Osteoblast (primary cell): ENCODE measurements around the gene GPR17. TPM values are rescaled to one million over a fixed set of nuclear protein-coding genes. Genes with fewer than 3 reads are reported as not detected.
A peak's percentile ranks its signal among the peaks of the same experiment; 100 is the strongest.

ENCODE experiments used
- DNase-seq: peaks from one replicate; pipeline ENCODE4 v3.0.0; 2011; ENCODE audit warnings: low spot score, mixed read lengths; ENCODE audit not compliant: insufficient read length; ENCODE audit errors: missing footprints
- H2AFZ ChIP-seq: 2 replicates; pipeline ENCODE4 v1.6.0; 2011; ENCODE audit warnings: mild to moderate bottlenecking, low read length
- H3K27ac ChIP-seq: 2 replicates; pipeline ENCODE4 v1.5.1; 2011; ENCODE audit warnings: mild to moderate bottlenecking, low read depth, low read length, moderate library complexity
- H3K27me3 ChIP-seq: 2 replicates; pipeline ENCODE4 v1.6.0; 2012; ENCODE audit warnings: mild to moderate bottlenecking, control low read depth, inconsistent platforms, low read length, moderate library complexity; ENCODE audit not compliant: insufficient read depth
- H3K36me3 ChIP-seq: 2 replicates; pipeline ENCODE4 v1.5.1; 2011; ENCODE audit warnings: mild to moderate bottlenecking, low read length, control low read depth, moderate library complexity; ENCODE audit not compliant: insufficient read depth
- H3K4me1 ChIP-seq: 2 replicates; pipeline ENCODE4 v1.5.1; 2011; ENCODE audit warnings: mild to moderate bottlenecking, low read length, control low read depth, moderate library complexity; ENCODE audit not compliant: insufficient read depth
- H3K4me2 ChIP-seq: 2 replicates; pipeline ENCODE4 v1.6.0; 2011; ENCODE audit warnings: mild to moderate bottlenecking, low read length; ENCODE audit not compliant: insufficient read depth
- H3K4me3 ChIP-seq: fragments of 200-600 bp; sonication (generic); 3 replicates; pipeline ENCODE4 v1.5.1; 2012; ENCODE audit warnings: mild to moderate bottlenecking, low read length, inconsistent platforms; ENCODE audit not compliant: insufficient read depth
- H3K79me2 ChIP-seq: 2 replicates; pipeline ENCODE4 v1.6.0; 2012; ENCODE audit warnings: mild to moderate bottlenecking, low read length, control low read depth, inconsistent platforms; ENCODE audit not compliant: insufficient read depth
- H3K9me3 ChIP-seq: 2 replicates; pipeline ENCODE4 v1.5.1; 2011; ENCODE audit warnings: low read depth, low read length, control low read depth
- H4K20me1 ChIP-seq: 2 replicates; pipeline ENCODE4 v1.6.0; 2012; ENCODE audit warnings: mild to moderate bottlenecking, low read length, control low read depth; ENCODE audit not compliant: insufficient read depth
- total RNA-seq: library from RNA; depleted of rRNA; stranded (reverse); fragments of >200 nt; gene quantifications from 2 replicates; pipeline ENCODE4 v1.2.3, GENCODE V29; 2012
- TF ChIP-seq, protein P1 (sequence below): IDR thresholded peaks from 2 replicates; pipeline ENCODE4 v1.5.1; 2011; ENCODE audit warnings: mild to moderate bottlenecking, low read depth, low read length, moderate library complexity; ENCODE audit errors: extremely low read depth

Gene GPR17
- total RNA-seq, 1 donor, result not detected

DNA sequence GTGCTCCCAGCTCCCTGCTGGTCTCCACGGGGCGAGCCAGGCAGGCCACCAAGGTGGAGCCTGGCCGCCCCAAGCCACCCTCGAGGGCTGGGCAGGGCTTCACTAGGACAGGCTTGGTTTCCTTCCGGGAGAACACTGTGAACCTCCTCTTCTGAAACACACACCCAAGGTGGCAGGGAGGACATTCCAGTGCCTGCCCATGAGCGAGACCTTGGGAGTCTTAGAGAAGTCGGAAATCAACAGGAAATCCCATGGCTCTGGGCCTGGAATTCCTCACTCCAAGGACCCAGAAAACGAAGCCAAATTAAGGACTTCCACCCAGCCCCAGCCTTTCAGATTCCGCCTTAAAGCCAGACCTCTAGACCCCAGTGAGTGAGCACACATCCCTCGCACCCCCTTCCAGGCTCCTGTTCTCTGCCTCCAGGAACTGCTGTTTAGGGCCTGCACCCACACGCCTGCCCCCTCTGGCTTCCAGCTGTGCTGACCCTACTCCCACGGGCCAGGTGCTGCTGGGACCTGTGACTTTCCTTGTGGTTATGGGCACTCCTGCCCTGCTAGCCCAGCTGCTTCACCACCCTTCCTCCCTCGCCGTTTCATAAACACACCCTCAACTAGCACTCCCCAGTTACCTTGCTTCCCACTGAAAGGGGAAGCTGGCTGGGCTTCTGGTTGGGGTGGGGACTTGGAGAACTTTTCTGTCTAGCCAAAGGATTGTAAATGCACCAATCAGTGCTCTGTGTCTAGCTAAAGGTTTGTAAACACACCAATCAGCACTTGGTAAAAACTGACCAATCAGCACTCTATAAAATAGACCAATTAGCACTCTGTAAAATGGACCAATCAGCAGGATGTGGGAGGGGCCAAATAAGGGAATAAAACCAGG, 13.7 kb downstream of the GPR17 start:
- H3K27me3 ChIP-seq, result peaks cover 17% of the 10 kb centered on the region
- no peak overlapping the region for H3K4me3 ChIP-seq
- H2AFZ ChIP-seq, result no peak overlapping the region
- H3K4me2 ChIP-seq, result no peak overlapping the region
- H3K4me1 ChIP-seq, result no peaks in the 10 kb centered on the region
- peak; percentile 53 for DNase-seq
- H3K36me3 ChIP-seq, result no peaks in the 10 kb centered on the region
- no peak overlapping the region for H3K27ac ChIP-seq
- no peaks in the 10 kb centered on the region for H4K20me1 ChIP-seq
- TF ChIP-seq, protein P1, sequence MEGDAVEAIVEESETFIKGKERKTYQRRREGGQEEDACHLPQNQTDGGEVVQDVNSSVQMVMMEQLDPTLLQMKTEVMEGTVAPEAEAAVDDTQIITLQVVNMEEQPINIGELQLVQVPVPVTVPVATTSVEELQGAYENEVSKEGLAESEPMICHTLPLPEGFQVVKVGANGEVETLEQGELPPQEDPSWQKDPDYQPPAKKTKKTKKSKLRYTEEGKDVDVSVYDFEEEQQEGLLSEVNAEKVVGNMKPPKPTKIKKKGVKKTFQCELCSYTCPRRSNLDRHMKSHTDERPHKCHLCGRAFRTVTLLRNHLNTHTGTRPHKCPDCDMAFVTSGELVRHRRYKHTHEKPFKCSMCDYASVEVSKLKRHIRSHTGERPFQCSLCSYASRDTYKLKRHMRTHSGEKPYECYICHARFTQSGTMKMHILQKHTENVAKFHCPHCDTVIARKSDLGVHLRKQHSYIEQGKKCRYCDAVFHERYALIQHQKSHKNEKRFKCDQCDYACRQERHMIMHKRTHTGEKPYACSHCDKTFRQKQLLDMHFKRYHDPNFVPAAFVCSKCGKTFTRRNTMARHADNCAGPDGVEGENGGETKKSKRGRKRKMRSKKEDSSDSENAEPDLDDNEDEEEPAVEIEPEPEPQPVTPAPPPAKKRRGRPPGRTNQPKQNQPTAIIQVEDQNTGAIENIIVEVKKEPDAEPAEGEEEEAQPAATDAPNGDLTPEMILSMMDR, result no peak
- no peaks in the 10 kb centered on the region for H3K79me2 ChIP-seq
- H3K9me3 ChIP-seq, result no peaks in the 10 kb centered on the region

DNA sequence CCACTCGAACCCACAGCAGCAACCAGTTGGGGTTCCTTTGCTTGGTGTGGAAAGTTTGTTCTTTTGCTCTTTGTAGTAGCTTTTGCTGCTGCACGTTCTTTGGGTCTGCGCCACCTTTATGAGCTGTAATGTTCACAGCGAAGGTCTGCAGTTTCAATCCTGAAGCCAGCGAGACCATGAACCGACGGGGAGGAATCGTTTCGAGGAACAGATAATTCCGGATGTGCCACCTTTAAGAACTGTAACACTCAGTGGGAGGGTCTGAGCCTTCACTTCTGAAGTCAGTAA, 14.3 kb downstream of the GPR17 start:
- H3K4me1 ChIP-seq, result no peaks in the 10 kb centered on the region
- no peak overlapping the region for H3K4me2 ChIP-seq
- H3K79me2 ChIP-seq, result no peaks in the 10 kb centered on the region
- H4K20me1 ChIP-seq, result no peaks in the 10 kb centered on the region
- H3K27me3 ChIP-seq, result peaks cover 23% of the 10 kb centered on the region
- no peaks in the 10 kb centered on the region for H3K9me3 ChIP-seq
- TF ChIP-seq, protein P1, result no peak
- H3K4me3 ChIP-seq, result no peak overlapping the region
- no peaks in the 10 kb centered on the region for H3K36me3 ChIP-seq
- H2AFZ ChIP-seq, result no peak overlapping the region
- no peak overlapping the region for H3K27ac ChIP-seq
- peak; percentile 38 for DNase-seq

DNA sequence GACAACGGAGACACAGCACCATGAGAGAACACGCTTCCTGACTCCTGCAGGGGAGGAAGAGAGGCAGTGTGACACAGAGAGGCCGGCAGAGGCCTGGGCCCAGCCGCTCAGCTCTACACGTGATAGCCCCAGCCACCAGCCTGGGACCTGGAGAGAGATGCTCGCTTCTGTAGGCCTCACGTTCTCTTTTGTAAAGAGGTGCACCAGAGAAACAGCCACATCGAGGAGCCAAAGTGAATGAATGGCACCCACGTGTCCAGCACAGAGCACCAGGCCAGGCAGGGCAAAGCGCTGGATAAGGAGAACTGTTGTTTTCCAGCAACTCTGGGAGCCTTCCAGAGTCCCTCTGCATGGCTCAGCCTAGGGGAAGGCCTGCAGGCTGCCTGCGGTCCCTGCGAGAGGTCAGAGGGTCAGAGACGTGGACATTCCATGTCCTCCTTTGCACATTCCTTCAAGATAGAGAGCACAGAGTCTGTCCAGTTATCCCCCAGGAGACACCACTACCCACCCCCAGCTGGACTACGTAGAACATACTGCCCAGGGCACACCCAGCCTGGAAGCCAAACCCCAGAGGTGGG, 15.2 kb downstream of the GPR17 start:
- Histone ChIP-seq H4K20me1 (no peaks in the 10 kb centered on the region), H2AFZ (no peak overlapping the region), H3K27me3 (peaks cover 32% of the 10 kb centered on the region), H3K4me3 (no peak overlapping the region), H3K79me2 (no peaks in the 10 kb centered on the region), H3K9me3 (no peaks in the 10 kb centered on the region), H3K4me1 (no peaks in the 10 kb centered on the region), H3K4me2 (no peak overlapping the region), H3K36me3 (no peaks in the 10 kb centered on the region), H3K27ac (no peak overlapping the region)
- peak; percentile 94 for DNase-seq
- TF ChIP-seq, protein P1, result no peak

DNA sequence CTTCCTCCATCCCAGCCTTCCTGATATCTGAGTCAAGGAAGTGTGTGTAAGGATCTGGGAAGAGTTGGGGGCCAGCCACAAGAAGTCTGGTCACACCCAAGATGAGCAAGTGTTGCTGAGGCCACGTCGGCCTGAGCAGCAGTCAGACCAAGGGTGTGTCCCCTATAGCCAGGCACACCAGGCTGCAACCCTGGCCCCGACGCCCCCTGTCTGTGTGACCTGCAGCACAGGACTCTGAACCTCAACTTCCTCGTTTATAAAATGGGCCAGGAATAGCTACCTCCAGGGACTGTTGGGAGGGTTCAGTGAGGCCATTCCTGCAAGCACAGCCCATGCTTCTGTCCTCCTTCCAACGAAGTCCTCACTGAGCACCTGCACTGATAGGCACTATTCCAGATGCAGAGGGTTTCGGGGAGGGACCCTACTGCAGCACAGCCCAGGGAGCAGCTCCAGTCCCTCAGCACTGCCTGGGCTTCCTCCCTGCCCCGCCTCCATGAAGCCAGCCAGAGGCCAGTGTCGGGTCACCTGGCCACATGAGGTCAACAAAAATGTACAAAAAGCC, 16.1 kb downstream of the GPR17 start:
- H4K20me1 ChIP-seq, result peaks cover 4% of the 10 kb centered on the region
- H3K27me3 ChIP-seq, result peaks cover 41% of the 10 kb centered on the region
- H3K9me3 ChIP-seq, result no peaks in the 10 kb centered on the region
- no peaks in the 10 kb centered on the region for H3K36me3 ChIP-seq
- TF ChIP-seq, protein P1, result no peak
- H3K4me3 ChIP-seq, result no peak overlapping the region
- H3K4me1 ChIP-seq, result no peaks in the 10 kb centered on the region
- H3K79me2 ChIP-seq, result no peaks in the 10 kb centered on the region
- no peak overlapping the region for H3K27ac ChIP-seq
- DNase-seq, result peak; percentile 97
- no peak overlapping the region for H2AFZ ChIP-seq
- no peak overlapping the region for H3K4me2 ChIP-seq
